ENCODE results near the gene CANT1.

Gene CANT1

DNA sequence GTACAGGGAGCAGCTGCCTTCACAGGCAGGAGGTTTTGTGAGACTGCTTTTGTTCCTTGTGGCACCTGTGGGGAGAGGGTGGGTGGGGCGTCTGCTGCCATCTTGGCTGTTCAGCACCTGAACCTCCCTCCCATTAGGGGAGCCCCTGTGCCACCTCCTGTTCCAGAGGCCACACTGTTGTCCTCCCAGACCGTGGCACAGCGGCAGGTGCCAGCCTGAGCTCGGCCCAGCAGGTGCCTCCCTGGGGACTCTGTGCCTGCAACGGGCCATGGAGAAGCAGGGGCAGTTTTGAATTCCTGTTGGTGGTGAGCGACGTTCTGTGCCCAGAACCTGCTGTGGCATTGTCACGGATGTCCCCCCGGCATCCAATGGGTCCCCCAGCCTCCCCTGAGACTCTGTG, 39.7 kb downstream of the CANT1 start:
- TF ChIP-seq GATA2 (IDR thresholded peaks at IDR 0.05; ENCODE audit: low read depth, low read length) (no peak), GATA3 (IDR thresholded peaks at IDR 0.05; ENCODE audit: low read depth, low read length) (no peak)

DNA sequence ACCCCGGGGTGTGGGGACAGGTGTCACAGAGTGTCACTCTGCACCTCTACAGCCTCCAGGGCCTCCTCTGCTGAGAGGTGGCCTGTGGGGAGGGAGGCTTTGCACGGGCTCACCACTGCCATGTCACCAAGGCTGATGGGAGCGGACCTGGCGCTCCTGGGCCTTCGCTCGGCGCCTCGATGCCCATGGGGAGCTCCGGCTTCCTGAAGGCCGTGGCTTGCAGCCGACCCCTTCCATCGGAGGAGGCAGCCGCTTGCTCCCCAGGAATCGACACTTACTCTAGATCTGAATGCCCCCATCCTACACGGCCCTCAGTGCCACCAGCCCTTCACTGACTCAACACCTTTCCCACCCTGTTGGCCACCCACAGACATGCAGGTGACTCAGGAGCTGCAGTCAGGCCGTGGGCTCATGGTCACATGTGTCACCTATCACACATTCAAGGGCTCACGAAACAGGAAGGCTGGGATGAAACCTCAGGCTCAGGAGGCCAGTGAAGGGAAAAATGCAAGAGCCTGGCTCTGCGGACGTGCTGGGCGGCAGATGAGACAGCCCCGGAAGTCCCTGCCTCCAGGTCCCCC, 41.7 kb downstream of the CANT1 start:
- TF ChIP-seq GATA3 (IDR thresholded peaks at IDR 0.05; ENCODE audit: low read depth, low read length) (no peak), GATA2 (IDR thresholded peaks at IDR 0.05; ENCODE audit: low read depth, low read length) (no peak)

DNA sequence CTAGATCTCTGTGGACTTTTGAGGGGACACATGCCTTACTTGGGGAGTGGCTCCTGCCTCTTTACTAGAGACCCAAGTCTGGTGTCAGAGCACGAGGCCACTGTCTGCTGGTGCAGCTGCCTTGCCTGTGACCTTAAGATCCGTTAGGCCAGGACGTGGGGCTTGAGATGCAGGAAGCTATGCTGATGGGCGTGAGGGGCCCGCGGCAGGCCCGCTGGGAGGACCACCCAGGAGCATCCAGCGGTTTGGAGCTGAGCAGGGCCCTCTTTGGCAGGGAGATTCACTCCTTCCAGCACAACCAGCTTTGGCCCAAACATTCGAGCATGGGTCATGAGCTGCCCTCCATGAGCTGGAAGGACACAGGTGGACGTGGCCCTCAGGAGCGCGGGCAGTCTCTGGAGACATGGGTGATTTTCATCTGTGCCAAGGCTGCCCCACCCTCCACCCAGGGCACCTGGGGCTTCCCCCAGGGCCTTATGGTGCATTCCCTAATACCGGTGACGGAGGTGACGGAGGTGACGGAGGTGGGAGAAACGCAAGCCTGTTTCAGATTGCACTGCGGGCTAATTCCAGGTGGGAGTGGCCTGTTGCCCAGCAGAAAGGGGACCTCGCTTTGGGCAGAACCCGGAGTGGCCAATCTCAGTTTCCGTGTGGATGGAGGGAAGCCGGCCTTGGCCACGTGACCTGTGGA, 42.5 kb downstream of the CANT1 start:
- TF ChIP-seq GATA2 (IDR thresholded peaks at IDR 0.05; ENCODE audit: low read depth, low read length) (no peak), GATA3 (IDR thresholded peaks at IDR 0.05; ENCODE audit: low read depth, low read length) (no peak)

DNA sequence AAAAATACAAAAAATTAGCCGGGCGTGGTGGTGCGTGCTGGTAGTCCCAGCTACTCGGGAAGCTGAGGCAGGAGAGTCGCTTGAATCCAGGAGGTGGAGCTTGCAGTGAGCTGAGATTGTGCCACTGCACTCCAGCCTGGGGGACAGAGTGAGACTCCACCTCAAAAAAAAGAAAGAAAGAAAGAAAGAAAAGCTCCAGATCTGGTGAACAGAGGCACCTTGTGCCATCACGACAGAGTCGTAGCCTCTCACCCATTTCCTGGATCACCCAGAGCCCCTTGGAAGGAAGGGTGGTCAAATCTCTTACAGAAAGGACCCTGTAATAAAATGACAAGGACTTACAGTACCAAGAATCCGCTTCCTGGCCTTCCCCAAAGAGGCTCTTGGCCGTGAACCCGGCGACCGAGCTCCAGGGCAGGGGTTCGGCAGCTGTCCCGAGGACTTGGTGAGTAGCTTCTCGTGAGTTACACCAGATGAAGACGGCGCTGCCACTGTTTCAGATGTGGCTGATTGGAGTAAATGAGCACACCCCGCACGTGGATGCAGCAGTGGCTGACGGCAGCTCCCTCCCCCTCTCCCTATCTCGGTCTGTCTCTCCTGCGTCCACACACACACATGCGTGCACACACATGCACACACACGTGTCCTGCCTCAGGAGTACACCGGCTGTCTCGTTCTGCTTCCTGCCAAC, 43.3 kb downstream of the CANT1 start:
- no peak for TF ChIP-seq GATA3 (IDR thresholded peaks at IDR 0.05; ENCODE audit: low read depth, low read length)
- TF ChIP-seq GATA2 (IDR thresholded peaks at IDR 0.05; ENCODE audit: low read depth, low read length): no peak

DNA sequence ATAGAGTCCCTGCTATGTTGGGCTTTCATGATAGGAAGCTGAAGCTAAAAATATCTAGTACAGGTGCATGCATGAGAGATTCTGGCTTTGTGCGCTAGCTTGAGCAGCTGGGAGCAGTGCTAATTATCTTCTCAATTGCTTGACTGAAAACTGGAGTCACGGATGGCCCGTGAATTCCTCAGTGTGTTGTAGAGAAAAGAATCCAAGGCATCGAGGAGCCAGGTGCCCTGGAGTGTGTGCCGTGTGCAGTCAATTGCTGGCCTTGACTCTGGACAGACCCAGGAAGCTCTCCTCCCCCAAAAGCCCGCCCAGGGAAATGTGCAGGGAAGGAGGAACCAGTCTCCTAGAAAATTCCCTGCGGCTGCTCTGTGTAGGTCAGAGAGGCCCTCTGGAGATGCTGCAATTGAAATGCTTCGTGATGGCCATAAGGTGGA, 44.1 kb downstream of the CANT1 start:
- TF ChIP-seq GATA3 (IDR thresholded peaks at IDR 0.05; ENCODE audit: low read depth, low read length) (no peak), GATA2 (IDR thresholded peaks at IDR 0.05; ENCODE audit: low read depth, low read length) (no peak)

DNA sequence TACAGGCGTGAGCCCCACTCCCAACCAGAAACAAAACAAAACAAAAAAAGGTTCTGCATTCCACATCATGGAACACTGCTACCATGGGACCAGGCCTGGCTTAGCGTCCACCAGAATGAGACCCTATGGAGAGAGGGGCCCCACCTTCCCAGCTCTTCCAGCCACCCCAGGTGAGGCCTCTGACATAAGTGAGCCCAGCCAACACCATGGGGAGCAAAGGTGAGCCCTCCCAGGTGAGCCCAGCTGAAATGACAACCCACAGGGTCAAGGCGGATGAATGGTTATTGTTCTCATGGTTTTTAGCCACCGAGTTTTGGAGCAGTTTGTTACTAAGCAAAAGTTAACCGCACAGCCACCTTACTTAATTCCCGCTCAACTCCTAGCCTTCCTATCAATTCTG, 46.2 kb downstream of the CANT1 start:
- TF ChIP-seq GATA3 (IDR thresholded peaks at IDR 0.05; ENCODE audit: low read depth, low read length) (no peak), GATA2 (IDR thresholded peaks at IDR 0.05; ENCODE audit: low read depth, low read length) (no peak)

DNA sequence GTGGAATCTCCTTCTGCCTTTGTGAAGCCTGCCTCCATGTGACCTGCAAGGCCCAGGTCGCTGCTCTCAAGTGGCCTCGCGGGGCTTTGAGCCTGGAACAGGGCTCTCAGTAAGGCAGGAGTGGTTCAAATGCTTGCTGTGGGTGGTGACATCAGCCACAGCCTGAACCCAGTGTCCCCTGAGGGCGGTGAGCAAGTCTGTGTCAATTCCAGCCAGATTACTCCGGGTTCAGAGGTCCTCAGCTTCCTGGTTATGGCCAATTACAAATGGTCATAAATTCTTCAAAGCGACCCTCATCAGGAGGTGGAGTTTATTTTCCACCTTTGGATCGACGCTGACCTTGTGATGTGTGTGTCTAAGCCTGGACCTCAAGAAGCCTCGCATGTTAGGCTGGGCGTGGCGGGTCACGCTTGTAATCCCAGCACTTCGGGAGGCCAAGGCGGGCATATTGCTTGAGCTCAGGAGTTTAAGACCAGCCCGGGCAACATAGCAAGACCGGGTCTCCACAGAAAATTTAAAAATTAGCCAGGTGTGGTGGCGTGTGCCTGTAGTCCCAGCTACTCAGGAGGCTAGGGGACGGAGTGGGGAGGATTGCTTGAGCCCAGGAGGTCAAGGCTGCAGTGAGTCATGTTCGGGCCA, 47.1 kb downstream of the CANT1 start:
- no peak for TF ChIP-seq GATA3 (IDR thresholded peaks at IDR 0.05; ENCODE audit: low read depth, low read length)
- no peak for TF ChIP-seq GATA2 (IDR thresholded peaks at IDR 0.05; ENCODE audit: low read depth, low read length)

DNA sequence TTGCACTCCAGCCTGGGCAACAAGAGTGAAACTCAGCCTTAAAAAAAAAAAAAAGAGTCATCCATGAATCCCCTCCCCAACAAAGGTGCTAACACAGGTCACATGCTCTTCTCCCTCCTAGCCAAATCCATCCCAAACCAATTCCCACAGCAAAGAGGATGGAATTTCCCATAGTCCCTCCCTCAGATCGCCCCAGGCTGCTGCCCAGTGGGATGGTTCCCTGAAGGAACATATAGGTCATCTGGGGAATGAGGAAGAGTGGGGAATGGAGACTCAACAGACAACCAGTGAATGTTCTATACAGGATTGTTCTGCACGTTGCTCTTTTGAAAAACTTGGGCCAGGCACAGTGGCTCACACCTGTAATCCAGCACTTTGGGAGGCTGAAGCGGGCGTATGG, 48.0 kb downstream of the CANT1 start:
- TF ChIP-seq GATA2 (IDR thresholded peaks at IDR 0.05; ENCODE audit: low read depth, low read length): no peak
- TF ChIP-seq GATA3 (IDR thresholded peaks at IDR 0.05; ENCODE audit: low read depth, low read length): no peak

DNA sequence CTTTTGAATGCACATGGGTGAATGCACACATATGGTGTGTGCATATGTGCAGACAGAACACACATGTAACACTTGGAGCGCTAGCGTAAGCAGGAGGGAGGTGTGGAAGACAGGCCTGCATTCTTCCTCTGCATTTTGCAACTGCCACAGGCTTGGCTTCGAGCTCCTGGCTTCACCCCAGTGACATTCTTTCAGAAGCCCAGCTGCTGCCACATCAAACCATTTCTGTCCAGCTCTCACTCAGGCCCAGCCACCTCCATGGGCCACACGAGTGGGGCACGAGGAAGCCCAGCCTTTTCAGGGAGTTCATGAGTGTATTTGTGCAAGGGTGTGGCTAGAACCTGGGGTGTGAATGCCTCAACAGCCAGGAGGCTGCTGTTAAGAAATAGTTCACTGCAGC, 48.6 kb downstream of the CANT1 start:
- no peak for TF ChIP-seq GATA2 (IDR thresholded peaks at IDR 0.05; ENCODE audit: low read depth, low read length)
- TF ChIP-seq GATA3 (IDR thresholded peaks at IDR 0.05; ENCODE audit: low read depth, low read length): no peak

DNA sequence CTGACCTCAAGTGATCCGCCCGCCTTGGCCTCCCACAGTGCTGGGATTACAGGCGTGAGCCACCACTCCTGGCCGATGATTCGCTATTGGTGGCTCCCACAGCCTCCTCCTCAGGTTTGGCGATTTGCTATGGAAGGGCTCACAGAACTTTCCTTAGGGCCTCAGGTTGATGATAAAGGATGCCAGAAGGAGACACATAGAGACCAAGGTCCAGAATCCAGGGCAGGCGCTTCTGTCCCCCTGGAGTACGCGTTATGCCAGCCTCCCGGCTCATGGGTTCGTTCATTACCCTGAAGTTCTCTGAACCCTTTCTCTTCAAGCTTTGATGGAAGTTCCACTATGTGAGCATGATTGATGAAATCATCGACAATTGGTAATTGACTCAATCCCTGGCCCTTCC, 49.8 kb downstream of the CANT1 start:
- TF ChIP-seq GATA2 (IDR thresholded peaks at IDR 0.05; ENCODE audit: low read depth, low read length): no peak
- TF ChIP-seq GATA3 (IDR thresholded peaks at IDR 0.05; ENCODE audit: low read depth, low read length): no peak

DNA sequence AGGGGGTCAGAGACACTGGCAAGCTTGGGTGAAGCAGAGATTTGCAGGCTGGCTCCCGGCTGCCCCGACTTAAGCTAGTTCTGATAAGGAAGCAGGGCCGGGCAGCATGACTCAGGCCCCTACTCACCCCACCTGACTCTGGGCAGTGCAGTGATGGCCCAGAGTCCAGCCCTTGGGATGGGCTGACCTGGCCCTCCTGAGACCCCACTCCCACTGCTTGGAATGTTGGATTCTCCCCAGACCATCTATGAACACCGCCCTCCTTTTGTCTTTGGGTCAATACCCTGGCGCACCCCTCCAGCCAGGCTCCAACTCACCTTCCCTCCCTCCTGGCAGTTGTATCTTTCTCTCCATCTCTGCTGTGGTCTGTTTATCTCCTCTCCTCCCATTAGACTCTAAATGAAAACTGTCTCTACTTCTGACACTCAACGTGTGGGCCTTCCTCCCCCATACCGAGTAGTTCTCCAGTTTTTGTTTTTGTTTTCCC, 50.9 kb downstream of the CANT1 start:
- TF ChIP-seq GATA2 (IDR thresholded peaks at IDR 0.05; ENCODE audit: low read depth, low read length) (peak; percentile 32; the same call in 1 of the 2 replicates), GATA3 (IDR thresholded peaks at IDR 0.05; ENCODE audit: low read depth, low read length) (no peak)

DNA sequence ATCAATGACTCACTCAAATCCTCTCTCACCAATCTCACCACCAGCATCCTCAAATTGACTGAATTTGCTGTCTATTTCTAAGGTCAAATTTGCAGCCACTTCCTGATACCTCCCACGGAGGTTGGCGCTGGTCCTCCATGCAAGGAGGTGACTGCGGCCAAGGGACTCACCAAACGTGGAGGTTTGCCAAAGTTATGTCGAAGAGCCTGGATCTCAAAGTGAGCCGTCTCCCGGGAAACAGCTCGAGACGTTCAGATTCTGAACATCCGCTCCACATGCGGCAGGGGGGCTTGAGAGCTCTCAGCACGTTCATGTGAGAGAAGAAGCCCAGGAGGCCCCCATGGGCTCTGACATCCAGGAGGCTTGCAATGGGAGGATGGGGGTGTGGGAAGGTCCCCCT, 52.4 kb downstream of the CANT1 start:
- TF ChIP-seq GATA3 (IDR thresholded peaks at IDR 0.05; ENCODE audit: low read depth, low read length) (no peak), GATA2 (IDR thresholded peaks at IDR 0.05; ENCODE audit: low read depth, low read length) (no peak)

DNA sequence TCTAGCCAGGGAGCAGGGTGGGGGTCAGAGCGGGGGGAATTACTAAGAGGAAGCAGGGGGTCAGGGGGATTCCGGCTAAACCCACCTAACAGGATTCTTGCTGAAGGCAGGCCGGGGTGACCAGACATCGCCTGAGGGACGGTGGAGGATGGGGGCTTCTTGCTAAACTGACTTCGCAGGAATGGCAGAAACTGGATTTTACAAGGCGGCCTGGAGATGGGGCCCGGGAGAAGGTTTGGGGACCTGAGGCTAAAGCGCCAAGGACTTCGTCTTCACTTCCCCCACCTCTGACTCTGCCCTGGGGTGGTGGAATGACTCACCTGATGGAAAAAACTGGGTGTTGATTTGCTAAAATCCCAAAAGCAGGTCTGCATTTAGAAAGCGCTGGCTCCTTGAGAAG, 53.3 kb downstream of the CANT1 start:
- TF ChIP-seq GATA2 (IDR thresholded peaks at IDR 0.05; ENCODE audit: low read depth, low read length) (no peak), GATA3 (IDR thresholded peaks at IDR 0.05; ENCODE audit: low read depth, low read length) (no peak)

DNA sequence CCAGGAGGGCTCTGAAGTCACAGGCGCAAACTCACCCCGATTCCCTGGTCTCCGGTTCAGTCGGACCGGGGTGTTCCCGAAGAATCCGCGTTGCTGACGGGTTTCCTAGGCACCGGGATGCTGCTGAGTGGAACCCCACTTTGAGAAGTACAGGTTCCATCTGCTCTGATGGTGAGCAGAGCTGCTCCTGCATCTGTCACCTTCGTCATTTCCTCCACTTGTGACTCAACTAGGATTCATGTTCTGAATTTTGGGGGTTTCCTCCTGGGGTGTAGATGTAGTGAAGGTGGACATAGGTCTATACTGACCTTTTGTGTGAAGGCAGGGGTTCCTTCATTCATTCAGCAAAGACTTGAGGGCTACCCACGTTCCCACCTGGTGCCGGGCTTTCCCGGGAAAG, 54.9 kb downstream of the CANT1 start:
- TF ChIP-seq GATA2 (IDR thresholded peaks at IDR 0.05; ENCODE audit: low read depth, low read length): no peak
- TF ChIP-seq GATA3 (IDR thresholded peaks at IDR 0.05; ENCODE audit: low read depth, low read length): no peak
